ENCODE results near the gene CP. TPM values are rescaled to one million over a fixed set of nuclear protein-coding genes. Genes with fewer than 3 reads are reported as not detected.
"Not testable (repeated sequence)": the region's sequence is repeated elsewhere in the genome, so short reads cannot be mapped to it uniquely, and the experiment has no call there.

CP gene
- total RNA-seq, 1 experiment from 2014 or later, result 1.5 TPM

- TF ChIP-seq STAT6 (CRISPR knock-in tag; conservative IDR thresholded peaks at IDR 0.05; ENCODE audit: low read depth), result no peak
- TF ChIP-seq TCF7 (CRISPR knock-in tag; IDR thresholded peaks at IDR 0.05; ENCODE audit: low read depth), result no peak
- no peak for TF ChIP-seq NFE2L1 (CRISPR knock-in tag; IDR thresholded peaks at IDR 0.05)
Measured at GRCh38 chr3:149223461-149223820, 1.8 kb upstream of the CP start (continued).

DNA sequence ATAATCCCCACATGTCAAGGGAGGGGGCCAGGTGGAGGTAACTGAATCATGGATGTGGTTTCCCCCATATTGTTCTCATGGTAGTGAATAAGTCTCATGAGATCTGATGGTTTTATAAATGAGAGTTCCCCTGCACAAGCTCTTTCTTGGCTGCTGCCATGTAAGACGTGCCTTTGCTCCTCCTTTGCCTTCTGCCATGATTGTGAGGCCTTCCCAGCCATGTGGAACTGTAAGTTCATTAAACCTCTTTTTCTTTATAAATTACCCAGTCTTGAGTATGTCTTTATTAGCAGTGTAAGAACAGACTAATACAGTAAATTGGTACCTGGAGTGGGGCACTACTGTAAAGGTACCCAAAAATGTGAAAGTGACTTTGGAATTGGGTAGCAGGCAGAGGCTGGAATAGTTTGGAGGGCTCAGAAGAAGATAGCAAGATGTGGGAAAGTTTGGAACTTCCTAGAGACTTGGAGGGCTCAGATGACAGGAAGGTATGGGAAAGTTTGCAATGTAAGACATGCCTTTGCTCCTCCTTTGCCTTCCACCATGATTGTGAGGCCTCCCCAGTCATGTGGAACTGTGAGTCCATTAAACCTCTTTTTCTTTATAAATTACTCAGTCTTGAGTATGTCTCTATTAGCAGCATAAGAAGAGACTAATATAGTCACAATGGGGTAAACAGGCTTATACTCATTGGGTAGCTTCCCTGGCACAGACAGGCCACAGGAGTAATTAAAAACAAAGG is 2.1 kb downstream of the CP start:
- peaks cover 25% of the 10 kb centered on the region for H3K4me1 Mint-ChIP-seq
- DNase-seq (ENCODE audit: low spot score); H3K36me3 Mint-ChIP-seq; POLR2A ChIA-PET; H3K27me3 Mint-ChIP-seq (ENCODE audit: low read depth); H3K27ac Mint-ChIP-seq; CTCF ChIA-PET; ATAC-seq; H3K4me3 Mint-ChIP-seq: not testable (repeated sequence)
- peaks cover 14% of the 10 kb centered on the region for H3K9me3 Mint-ChIP-seq

- H3K27me3 Mint-ChIP-seq (ENCODE audit: low read depth), result no peaks in the 10 kb centered on the region
- H3K36me3 Mint-ChIP-seq, result peaks cover 7% of the 10 kb centered on the region
- TF ChIP-seq PREB (CRISPR knock-in tag; IDR thresholded peaks at IDR 0.05; ENCODE audit: borderline replicate concordance) (no peak), ZNF263 (CRISPR knock-in tag; IDR thresholded peaks at IDR 0.05; ENCODE audit: low read depth) (no peak), KAT7 (CRISPR knock-in tag; IDR thresholded peaks at IDR 0.05; ENCODE audit: borderline replicate concordance) (no peak), ZBTB21 (CRISPR knock-in tag; IDR thresholded peaks at IDR 0.05; ENCODE audit: borderline replicate concordance) (no peak), ZNF671 (CRISPR knock-in tag; IDR thresholded peaks at IDR 0.05) (no peak), NR2C2 (CRISPR knock-in tag; IDR thresholded peaks at IDR 0.05) (no peak)
- TF ChIP-seq, protein P1, sequence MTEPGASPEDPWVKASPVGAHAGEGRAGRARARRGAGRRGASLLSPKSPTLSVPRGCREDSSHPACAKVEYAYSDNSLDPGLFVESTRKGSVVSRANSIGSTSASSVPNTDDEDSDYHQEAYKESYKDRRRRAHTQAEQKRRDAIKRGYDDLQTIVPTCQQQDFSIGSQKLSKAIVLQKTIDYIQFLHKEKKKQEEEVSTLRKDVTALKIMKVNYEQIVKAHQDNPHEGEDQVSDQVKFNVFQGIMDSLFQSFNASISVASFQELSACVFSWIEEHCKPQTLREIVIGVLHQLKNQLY (CRISPR knock-in tag; IDR thresholded peaks at IDR 0.05), result no peak
- H3K9me3 Mint-ChIP-seq, result peaks cover 10% of the 10 kb centered on the region
- CTCF ChIA-PET, result interaction anchor here (1.2 kb wide), 1 partner anchor 88 kb away, joined by 3 read pairs; the partner anchor contains the start of gene HPS3
- H3K4me3 Mint-ChIP-seq, result no peak overlapping the region
- POLR2A ChIA-PET, result no interaction called here
- ATAC-seq (no peak), DNase-seq (ENCODE audit: low spot score) (no peak)
- no peak overlapping the region for H3K27ac Mint-ChIP-seq
- H3K4me1 Mint-ChIP-seq, result peaks cover 21% of the 10 kb centered on the region
Measured at GRCh38 chr3:149217347-149217746, 4.3 kb downstream of the CP start.

GRCh38 chr3:149216193-149216869 is 5.3 kb downstream of the CP start:
- ChIA-PET CTCF (interaction anchor here (1.2 kb wide), 1 partner anchor 87 kb away, joined by 3 read pairs; the partner anchor contains the start of gene HPS3), POLR2A (no interaction called here)
- no peaks in the 10 kb centered on the region for H3K27me3 Mint-ChIP-seq (ENCODE audit: low read depth)
- no peak overlapping the region for H3K4me3 Mint-ChIP-seq
- H3K4me1 Mint-ChIP-seq, result peaks cover 21% of the 10 kb centered on the region
- peaks cover 7% of the 10 kb centered on the region for H3K36me3 Mint-ChIP-seq
- ATAC-seq (0 out of 2 replicates have a peak, but pooled peaks have one; percentile 38), DNase-seq (ENCODE audit: low spot score) (no peak)
- H3K9me3 Mint-ChIP-seq, result peaks cover 10% of the 10 kb centered on the region
- H3K27ac Mint-ChIP-seq, result no peak overlapping the region
- no peak for TF ChIP-seq E2F4 (CRISPR knock-in tag; IDR thresholded peaks at IDR 0.05; ENCODE audit: borderline replicate concordance, low read depth)
- TF ChIP-seq TP53 (CRISPR knock-in tag; IDR thresholded peaks at IDR 0.05), result no peak
- TF ChIP-seq OVOL2 (CRISPR knock-in tag; IDR thresholded peaks at IDR 0.05; ENCODE audit: borderline replicate concordance), result no peak
- no peak for TF ChIP-seq PRRX2 (CRISPR knock-in tag; IDR thresholded peaks at IDR 0.05)
- no peak for TF ChIP-seq ELF4 (CRISPR knock-in tag; IDR thresholded peaks at IDR 0.05; ENCODE audit: low read depth)
- no peak for TF ChIP-seq ATF2 (CRISPR knock-in tag; IDR thresholded peaks at IDR 0.05; ENCODE audit: borderline replicate concordance, low read depth)
- TF ChIP-seq ZNF138 (CRISPR knock-in tag; conservative IDR thresholded peaks at IDR 0.05), result no peak
- no peak for TF ChIP-seq ZNF423 (CRISPR knock-in tag; IDR thresholded peaks at IDR 0.05)
- no peak for TF ChIP-seq PREB (CRISPR knock-in tag; IDR thresholded peaks at IDR 0.05; ENCODE audit: borderline replicate concordance)
- no peak for TF ChIP-seq NR3C1 (CRISPR knock-in tag; conservative IDR thresholded peaks at IDR 0.05; ENCODE audit: low read depth)
- TF ChIP-seq RORB (CRISPR knock-in tag; IDR thresholded peaks at IDR 0.05), result no peak

Measured in WTC11 (cell line).